Ovary (tissue), 3 donors: ENCODE measurements around the gene HMGB3.

Experiments
- POLR2A ChIP-seq: fragments of 450-650 bp; IDR thresholded peaks from one replicate; pipeline ENCODE4 v1.6.1; 2017; ENCODE audit warnings: antibody characterized with exemption, mild to moderate bottlenecking, moderate library complexity
- TF ChIP-seq, protein P1 (sequence below), 3 donors: fragments of 450-650 bp in 2 of 3; fragments of 200-600 bp in 1 of 3; IDR thresholded peaks; one replicate each; pipeline versions ENCODE4 v1.5.1 to v1.8.0; 2016 to 2022; ENCODE audit warnings: antibody characterized with exemption in 3 of 3, mild to moderate bottlenecking in 1 of 3
- donor health status: DM: no; HTN: no; CAD: no.

- TF ChIP-seq POLR2A = no peak
- TF ChIP-seq, protein P1, sequence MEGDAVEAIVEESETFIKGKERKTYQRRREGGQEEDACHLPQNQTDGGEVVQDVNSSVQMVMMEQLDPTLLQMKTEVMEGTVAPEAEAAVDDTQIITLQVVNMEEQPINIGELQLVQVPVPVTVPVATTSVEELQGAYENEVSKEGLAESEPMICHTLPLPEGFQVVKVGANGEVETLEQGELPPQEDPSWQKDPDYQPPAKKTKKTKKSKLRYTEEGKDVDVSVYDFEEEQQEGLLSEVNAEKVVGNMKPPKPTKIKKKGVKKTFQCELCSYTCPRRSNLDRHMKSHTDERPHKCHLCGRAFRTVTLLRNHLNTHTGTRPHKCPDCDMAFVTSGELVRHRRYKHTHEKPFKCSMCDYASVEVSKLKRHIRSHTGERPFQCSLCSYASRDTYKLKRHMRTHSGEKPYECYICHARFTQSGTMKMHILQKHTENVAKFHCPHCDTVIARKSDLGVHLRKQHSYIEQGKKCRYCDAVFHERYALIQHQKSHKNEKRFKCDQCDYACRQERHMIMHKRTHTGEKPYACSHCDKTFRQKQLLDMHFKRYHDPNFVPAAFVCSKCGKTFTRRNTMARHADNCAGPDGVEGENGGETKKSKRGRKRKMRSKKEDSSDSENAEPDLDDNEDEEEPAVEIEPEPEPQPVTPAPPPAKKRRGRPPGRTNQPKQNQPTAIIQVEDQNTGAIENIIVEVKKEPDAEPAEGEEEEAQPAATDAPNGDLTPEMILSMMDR (IDR thresholded peaks at IDR 0.05) = no peak
These were observed 23.4 kb downstream of the HMGB3 start for GRCh38 chrX:151006410-151007109.
